LHCN-M2 (cell line): ENCODE measurements around the gene NPL. TPM values are rescaled to one million over a fixed set of nuclear protein-coding genes. Genes with fewer than 3 reads are reported as not detected.

Experiments used
- DNase-seq: peaks from one replicate; pipeline ENCODE4 v3.0.0-alpha.2; 2012; ENCODE audit warnings: low read depth
- total RNA-seq: library from RNA; depleted of rRNA; stranded (reverse); fragments of >200 nt; gene quantifications from 2 replicates; pipeline ENCODE4 v1.2.3, GENCODE V29; 2014

NPL gene
- total RNA-seq, 1 experiment from 2014 or later, result 4.2 TPM

DNA sequence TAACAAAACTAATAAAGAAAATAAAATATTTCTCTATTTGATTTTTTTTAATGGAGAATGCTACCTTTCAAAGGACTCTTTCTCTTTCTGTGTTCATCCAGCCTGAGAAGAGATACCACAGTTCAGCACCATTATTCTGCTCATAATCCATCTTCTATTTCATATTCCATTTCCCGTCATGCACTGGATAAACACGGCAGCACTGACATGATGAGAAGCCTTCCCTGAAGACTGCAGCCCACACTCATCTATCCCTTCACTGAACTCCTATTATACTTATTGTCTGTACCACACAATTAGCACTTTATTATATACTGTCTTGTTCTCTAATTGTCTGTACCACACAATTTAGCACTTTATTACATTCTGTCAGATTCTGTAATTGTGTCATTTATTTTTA is 10.7 kb upstream of the NPL start:
- no peak for DNase-seq

DNA sequence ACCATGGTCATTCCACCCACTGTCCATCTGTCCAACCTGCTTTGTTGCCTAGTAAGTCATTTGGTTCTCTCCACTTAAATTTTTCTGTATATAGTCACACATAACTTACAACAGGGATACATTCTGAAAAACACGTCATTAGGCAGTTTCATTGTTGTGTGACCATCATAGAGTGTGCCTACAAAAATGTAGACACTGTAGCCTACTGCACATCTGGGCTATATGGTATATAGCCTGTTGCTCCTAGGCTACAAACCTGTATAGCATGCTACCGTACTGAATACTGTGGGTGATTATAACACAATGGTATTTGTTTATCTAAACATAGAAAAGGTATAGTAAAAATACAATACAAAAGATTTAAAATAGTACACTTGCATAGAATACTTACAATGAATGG is 10.0 kb upstream of the NPL start:
- no peak for DNase-seq

DNA sequence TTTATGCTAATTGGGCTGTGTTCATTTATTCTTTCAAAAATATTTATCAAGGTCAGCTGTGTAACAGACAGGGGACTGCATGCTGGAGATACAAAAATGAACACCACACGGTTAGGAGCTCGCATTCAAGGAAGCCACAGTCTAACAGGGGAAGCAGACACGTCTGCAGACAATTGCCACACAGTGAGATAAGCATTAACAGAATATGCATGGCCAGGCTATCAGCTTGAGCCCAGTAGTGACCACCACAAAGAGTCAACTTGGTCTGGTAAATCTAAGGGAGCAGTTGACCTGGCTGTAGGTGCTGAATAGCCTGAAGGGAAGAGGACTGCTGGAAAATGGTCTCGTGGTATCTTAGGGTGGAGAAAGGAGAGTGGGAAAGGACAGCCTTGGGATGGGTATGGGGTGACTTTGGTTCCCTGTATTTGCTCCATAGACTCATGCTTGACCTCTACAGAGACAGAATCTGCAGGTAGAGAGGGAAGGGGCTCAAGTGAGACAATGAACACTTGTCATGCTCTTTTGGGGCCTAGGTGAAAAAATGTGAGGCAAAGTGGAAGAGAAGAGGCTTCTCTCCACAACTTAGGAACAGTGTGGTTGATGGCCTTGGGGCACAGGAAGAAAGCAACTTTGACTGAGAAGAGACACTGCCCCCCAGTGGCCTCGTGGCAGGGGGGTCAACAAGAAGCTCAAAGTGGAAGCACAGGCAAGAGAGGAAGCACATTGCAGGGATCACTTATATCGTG is 7.6 kb upstream of the NPL start:
- peak; percentile 57 for DNase-seq

DNA sequence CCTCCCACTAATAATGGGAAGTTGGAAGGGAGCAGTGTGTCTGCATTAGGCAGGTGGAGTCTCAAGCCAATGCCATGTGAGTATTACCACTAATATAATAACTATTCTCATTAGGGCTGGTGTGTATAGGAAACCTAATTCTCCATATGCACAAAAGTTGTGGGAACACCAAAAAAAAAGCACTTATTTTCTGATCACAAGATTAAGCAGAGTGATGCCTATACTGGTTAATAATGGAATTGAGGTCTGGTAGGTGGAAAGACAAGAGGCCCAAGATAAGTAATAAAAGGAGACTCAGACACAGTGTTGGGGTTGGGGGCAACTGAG is 7.0 kb upstream of the NPL start:
- DNase-seq, result no peak

DNA sequence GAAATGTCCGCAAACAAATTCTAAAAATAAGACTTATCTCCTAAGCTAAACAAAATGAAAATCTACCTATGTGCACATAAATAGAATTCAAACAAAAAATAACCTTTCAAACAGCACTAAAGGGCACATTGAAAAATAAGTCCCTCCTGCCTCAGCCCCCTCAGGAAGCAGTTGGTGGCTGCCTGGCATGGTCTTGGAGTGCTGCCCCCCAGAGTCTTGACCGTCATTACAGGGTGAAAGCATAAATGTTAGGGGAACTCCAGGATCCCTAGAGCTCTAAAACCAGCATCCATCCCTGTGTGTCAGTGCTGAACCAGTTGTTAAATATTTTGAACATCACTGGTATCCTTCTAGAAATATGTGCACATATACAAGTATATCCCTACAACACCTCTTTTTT is 6.5 kb upstream of the NPL start:
- DNase-seq, result no peak

DNA sequence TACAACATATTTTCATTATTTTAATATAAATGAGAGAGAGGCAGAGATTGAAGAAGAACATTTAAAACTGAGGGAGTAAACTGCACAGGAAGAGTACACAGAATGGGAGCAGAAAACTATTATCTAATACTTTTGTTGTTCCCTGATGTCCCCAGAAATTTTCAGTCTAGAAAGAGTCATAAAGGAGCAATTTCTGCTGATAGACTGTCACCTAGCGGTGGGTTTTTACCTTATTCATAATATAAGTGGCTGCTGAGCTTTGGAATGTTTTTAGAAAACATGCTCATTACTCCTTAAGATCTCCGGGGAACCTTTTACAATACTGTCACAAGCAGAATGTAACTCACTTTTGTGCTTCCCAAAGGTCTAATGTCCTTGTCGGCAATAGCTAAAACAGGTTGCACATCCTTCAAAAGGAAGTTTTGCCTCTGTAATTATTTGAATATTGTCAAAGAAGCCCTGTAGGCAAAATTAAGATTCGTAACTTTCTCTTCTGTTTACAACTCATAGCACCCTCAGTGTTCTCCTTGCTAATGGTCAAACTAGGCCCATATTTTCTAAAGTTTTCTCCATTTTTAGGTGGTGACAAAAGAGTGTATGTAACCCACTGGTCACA is 4.9 kb upstream of the NPL start:
- peak; percentile 48 for DNase-seq

DNA sequence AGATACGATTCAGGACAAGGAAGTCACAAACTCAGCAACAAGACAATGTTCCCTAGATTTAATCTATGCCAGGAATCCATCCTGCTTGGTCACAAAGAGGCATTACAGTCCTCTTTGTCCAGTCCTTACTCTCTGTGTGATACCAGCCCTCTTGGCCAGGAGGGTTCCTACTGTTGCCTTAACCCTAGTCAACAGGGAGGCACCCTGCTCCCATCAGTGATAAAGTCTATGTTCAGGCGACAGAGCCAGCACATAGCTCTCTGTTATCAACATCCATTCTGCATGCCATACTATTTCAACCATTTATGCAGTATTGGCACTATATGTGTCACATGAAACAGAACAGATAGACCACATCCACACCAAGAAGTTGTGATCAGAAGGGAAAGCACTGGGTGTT is 4.4 kb upstream of the NPL start:
- DNase-seq, result no peak

DNA sequence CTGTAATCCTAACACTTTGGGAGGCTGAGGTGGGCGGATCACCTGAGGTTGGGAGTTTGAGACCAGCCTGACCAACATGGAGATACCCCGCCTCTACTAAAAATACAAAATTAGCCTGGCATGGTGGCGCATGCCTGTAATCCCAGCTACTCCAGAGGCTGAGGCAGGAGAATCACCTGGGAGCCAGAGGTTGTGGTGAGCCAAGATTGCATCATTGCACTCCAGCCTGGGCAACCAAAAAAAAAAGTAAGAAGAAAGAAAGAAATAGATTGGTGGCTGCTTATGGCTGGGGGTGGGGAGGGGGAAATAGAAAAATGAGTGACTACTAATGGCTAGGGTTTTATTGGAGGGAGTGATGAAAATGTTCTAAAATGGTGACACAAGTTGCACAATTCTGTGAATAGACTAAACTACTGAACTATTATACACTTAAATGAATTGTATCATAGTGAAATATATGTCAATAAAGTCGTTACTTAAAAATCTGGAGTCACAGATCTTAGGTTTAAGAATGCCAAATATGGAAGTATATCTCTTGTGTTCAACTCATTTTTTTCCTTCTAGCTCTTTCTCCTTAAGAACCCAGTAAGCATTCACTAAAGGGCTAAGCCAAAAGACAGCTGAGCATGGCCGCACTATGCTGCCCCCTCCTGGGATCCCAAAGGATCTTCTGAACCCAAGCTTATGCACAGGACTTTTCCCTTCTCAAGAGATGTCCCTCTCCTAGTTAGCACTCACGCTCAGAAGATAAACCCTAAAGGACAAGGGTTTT is 3.2 kb upstream of the NPL start:
- peak; percentile 72 for DNase-seq

DNA sequence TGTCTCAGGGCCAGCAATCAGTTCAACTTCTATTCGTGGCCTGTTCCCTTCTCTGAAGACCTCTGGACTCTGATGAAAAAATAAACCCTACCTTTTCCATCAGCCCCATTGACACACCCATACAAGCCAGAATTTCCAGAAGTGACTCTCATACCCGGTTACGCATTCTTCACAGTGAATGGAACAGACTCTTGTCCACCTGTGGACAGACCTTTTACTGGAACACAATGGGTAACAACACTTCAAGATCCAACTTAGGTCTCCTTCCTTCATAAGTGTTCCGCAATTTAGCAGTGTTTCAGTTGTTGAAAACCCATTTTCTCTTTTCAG is 2.6 kb upstream of the NPL start:
- DNase-seq, result no peak

DNA sequence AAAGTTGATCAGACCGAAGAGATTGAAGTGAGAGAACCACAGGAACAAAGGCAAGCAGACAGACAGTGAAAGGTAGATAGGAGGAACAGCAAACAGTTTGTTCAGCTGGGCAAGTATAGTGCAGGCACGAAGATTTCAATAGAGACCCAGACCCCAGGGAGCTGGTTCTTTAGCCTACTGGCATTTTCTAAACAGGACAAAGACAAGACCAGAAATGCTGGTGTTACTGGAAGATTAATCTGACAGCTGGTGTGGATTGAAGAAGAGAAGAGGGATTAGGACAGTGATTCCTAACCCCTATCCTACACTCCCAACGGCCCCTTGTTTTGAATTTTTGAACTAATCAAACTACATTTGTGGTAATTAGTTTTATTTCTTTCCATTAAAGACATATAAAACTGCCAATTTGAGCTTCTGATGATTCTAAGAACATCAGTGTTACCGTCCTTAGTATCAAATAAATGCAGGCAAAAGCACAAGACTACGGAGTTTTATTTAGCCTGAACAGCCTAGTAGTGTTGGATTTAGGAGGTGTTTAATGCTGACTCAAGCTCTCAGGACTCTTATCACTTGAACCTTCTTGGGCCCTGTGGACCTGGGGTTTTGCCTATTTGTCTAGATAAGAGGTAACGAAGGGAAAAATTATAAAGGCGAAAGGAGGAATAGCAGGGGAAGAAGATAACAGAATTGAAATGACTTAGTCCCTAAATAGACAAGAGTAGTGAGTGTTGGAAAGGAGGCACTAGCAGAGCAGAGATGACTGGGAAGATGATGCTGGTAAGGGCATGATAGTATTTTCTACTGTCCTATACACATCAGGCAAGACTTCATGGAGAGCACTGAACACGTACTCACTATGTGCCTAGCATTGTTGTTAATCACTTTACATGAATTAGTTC is 2.0 kb downstream of the NPL start:
- no peak for DNase-seq

DNA sequence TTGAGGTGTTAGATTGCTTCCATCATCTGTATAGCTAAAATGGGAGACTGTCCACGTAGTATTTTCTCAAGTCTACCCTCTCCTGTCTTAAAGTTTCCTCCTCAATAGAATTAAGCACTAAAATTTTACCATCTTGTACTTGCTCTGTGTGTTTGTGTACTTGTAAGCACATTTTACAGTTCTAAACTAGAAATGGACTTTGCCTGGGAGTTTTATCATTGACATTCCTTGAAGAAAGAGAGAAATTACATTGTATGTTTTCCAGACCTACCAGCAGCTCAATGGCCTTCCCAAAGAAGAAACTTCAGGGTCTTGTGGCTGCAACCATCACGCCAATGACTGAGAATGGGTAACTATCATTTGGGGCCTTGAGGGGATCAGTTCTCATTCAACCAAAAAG is 4.5 kb downstream of the NPL start:
- DNase-seq, result no peak

DNA sequence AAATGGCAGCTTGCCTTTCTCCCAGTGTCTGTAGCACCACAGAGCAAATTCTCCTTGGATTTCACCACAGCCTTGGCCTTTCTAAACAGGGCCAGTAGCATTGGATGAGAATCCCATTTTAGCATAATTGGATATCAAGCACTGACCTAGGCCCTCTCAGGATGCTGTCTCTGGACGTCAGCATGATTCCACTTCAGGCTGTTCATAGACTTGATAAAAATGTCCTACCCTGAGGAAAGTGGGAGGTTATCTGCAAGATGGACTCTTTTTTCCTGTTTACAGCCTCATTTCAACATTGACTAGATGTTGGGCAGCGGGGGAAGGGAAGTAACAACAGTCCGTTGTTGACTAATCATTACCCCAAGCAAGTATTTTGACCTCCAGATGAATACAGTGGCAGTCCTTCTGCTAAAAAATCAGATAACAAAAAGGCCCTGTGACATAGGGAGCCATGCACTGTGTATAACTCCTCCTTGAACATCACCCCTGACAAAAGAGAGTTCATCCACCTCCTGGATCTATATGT is 5.2 kb downstream of the NPL start:
- no peak for DNase-seq

DNA sequence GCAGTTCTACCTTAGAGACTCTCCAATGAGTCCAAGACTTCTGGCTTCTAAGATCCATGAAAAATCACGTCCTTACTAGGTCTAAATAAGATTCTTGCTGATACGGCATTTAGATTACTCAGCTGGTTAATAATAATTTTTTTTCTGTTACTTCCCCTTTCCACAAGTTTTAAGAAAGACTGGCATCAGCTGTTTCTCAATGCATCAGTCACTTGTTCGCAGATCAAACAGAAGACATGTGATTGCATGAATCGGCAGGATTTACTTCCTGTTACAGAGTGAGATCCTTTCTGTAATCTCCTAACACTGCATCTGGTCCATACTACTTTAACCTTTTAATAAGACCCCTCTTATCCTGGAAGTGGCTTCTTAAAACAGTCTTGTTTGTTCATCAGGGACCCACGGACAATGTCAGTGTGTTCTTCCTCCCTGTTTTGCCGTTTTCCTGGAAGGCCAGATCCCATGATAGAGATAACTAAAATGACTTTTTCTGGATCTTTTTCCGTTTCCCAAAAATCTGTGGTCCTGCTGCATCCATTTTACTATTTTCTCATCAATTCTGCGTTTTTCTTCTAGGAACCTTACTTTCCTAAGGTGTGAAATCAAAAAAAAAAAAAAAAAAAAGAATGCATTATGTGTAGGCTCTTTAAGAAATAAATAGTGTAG is 6.1 kb downstream of the NPL start:
- DNase-seq, result peak; percentile 19

DNA sequence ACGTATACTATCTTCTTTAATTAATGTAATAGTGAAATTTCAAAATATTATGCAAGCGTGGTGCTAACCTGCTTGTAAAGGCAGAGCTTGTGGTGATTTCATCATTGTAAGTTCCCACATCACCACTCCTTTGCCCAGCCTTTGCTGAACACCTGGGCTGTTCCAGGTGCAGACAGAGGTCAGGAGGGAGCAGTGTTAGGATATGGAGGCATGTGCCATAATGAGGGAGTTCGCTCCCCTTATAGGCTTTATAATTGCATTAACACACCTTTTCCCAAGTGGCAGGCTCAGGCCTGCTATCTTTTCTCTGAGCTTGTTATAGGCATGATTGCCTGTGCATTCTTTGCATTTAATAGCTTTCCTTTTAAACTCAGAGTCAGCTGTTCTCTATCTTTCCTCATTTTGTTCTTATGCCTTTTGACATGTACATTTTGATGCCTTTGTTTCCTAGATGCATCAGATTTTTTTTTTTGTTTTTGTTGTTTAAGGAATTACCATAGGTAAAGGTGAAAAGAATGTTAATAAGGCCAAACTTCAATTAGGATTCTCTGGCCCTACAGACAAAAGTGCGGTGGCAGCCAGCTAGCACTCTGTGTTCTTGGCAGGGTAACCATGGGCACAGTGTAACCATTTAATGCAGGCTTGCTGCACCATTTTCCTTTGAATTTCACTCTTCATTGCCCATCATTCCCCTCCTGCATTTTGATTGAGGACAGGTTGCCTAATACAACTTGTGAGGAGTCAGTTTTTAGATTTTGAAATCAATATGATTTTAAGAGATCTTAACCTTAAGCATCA is 12.6 kb downstream of the NPL start:
- no peak for DNase-seq

DNA sequence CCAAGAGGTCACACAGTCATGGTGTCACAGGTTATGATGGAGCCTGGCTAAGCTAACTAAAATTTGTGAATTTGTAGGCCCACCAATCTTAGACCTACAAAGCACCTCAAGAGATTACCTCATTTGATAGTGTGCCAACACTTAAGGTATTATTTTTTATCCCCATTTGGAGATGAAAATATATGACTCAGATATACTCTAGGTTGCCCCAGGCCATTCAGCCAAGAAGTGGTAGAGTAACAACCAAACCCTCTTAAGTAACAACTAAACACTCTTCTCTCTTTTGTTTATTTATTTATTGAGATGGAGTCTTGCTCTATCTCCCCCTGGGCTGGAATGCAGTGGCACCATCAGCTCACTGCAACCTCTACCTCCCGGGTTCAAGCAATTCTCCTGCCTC is 14.3 kb downstream of the NPL start:
- DNase-seq, result no peak

DNA sequence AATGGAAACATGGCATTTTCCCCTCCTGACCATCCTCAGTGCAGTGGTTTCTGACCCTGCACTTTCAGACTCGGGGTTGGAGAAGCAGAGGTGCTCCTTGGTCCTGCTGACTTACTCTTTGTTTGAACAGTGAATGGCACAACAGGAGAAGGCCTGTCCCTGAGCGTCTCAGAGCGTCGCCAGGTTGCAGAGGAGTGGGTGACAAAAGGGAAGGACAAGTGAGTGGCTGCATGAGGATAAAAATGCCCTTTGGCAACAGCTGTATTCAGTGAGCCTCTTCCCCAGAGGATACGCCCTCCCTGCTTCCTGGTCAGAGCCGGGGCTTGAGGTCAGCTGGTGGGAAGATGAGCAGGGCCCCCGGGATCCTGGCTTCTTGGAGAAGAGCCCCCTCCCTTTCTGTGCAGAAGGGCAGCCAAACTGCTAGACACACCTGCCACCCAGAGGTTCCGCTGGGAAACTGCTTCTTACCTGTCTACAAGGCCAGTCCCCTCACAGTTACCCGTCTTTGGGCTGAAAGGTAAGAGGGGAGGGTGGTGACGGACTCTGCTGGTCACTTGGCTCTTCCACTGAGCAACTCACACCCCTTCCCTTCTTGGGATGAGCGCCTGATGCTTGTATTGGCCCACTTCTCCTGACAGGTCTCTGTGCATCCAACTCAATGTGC is 16.6 kb downstream of the NPL start:
- no peak for DNase-seq

DNA sequence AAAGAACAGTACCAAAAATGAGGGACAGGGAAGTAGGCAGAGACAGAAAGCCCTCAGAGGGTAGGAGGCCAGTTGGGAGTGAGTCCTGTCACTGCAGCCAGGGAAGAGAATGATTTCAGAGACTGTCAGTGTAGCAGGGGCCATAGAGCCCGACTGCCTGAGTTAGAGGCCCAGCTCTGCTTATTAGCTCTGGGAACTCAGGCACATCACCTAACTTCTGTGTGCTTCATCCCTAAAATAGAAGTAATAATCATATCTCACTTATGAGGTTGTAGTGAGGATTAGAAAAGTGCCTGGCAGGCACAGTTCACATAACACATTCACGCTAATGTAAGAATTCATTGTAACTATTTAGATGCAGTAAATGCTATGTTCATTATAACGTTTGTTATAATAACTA is 18.3 kb downstream of the NPL start:
- no peak for DNase-seq

DNA sequence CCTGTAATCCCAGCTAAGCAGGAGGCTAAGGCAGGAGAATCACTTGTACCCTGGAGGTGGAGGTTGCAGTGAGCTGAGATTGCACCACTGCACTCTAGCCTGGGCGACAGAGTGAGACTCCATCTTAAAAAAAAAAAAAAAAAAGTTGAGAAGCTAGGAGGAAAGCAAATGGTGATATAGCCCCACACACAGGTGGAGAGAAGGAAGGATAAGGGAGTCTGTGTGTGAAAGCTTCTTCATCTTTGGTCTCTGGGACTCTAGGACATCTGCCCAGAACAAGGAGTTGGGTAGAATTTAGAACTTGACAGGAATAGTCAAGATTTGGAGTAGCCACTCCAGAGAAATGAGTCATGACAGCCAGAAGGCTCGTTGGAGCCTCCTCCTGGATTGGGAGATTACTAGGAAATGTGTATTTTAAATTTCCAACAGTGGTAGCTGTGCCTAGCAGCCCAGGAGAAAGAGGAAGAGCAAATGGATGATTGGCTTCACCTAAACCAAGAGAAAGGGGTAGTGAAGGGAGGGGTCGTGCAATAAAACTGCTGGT is 19.9 kb downstream of the NPL start:
- DNase-seq, result peak; percentile 22

DNA sequence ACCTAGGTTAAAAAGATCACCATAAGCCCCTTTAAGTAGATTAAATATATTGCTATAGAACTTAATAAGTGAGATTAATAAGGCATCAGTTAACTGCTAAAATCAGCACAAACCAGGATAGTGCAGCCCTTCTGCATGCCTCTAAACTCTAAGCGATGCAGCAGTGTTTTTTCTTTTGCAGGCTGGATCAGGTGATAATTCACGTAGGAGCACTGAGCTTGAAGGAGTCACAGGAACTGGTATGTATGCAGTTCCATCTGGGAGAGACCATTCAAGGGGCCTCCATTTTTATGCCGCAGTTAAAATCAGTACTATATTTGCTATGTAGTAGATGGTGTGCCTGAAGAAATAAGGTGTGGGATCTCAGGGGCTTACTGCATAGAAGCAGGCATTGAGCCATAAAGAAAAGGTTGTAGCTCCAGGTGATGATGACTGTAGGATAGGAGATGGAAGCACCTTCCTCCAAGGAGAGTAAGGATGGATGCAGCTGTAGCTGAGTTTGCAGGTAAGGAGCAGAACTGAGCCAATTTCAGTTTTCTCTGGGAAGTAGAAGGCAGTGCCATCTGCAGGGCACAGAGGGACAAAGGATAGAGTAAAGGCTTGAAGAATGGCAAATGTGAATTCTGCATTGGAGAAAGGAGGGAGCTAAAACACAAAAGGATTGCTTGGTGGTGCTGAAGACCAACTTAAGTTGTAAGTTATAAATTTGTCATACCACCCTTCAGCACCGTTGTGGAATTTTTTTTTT is 22.6 kb downstream of the NPL start:
- no peak for DNase-seq
